Measurements from ENCODE around the gene DUSP28.

DUSP28 gene

DNA sequence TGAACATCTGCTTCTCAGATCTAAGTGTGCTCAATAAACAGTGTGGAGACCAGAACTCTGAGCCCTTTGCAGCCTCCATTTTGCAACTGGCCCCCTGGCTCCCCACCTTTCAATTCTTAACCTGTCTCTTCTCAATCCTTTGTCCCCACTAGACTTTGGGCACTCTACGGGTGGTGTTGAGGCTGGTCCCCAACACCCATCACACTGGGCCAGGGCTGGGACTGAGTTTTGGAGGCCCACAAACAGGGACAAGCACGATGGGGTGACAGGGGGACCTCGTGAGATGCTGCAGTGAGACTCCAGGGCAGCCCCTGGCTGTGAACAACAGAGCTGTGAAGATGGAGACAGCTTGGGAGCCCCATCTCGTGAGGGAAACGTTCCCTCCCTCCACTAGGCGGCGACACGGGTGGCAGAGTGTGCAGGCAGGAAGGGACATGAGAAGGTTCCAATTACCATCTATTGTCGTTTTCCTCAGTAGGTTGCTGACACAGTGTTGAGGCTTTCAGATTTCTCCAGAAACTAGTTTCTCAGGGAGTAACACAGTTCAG, 3.5 kb upstream of the DUSP28 start:
- peak; percentile 72 for DNase-seq (ENCODE audit: low read depth)
- H3K4me3 ChIP-seq (ENCODE audit: low read length): peak overlapping the region; percentile 48

DNA sequence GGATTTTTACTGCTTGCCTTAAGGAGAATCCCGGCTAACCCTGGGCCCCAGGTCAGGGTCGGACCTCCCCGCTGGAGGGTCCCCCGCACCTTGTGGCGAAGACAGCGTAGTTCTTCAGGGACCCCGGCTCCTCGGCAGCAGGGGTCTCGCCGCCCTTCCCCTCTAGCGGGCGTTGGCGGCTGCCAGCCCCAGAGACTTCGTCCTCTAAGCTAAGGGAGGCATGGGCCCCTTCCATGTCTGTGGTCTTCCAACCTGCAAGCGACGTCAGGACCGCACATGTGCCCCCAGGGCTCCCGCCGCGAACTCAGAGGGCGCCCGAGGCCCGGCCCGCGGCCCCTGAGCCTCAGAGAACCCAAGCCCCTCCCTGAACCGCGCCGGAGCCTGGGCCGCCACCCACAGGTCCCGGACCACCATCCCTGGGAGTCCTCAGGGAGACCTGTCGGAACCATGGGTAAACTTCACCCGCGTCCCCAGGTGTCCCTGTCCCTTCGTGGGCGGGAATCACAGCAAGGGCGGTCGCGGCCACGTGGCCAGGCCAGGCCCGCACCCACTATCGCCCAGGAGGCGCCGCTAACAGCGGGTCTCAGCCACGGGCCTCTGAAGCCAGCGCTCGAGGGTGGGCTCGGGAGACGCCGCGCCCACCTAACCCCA, 2.9 kb upstream of the DUSP28 start:
- TF ChIP-seq, protein P1, sequence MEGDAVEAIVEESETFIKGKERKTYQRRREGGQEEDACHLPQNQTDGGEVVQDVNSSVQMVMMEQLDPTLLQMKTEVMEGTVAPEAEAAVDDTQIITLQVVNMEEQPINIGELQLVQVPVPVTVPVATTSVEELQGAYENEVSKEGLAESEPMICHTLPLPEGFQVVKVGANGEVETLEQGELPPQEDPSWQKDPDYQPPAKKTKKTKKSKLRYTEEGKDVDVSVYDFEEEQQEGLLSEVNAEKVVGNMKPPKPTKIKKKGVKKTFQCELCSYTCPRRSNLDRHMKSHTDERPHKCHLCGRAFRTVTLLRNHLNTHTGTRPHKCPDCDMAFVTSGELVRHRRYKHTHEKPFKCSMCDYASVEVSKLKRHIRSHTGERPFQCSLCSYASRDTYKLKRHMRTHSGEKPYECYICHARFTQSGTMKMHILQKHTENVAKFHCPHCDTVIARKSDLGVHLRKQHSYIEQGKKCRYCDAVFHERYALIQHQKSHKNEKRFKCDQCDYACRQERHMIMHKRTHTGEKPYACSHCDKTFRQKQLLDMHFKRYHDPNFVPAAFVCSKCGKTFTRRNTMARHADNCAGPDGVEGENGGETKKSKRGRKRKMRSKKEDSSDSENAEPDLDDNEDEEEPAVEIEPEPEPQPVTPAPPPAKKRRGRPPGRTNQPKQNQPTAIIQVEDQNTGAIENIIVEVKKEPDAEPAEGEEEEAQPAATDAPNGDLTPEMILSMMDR (IDR thresholded peaks at IDR 0.05; ENCODE audit: insufficient read depth, low read depth, low read length, missing control alignments): no peak
- DNase-seq (ENCODE audit: low read depth): no peak
- peak overlapping the region; percentile 48 for H3K4me3 ChIP-seq (ENCODE audit: low read length)

More for the DNA sequence above, 3.5 kb upstream of the DUSP28 start:
- TF ChIP-seq, protein P1 (IDR thresholded peaks at IDR 0.05; ENCODE audit: insufficient read depth, low read depth, low read length, missing control alignments): peak; percentile 76

DNA sequence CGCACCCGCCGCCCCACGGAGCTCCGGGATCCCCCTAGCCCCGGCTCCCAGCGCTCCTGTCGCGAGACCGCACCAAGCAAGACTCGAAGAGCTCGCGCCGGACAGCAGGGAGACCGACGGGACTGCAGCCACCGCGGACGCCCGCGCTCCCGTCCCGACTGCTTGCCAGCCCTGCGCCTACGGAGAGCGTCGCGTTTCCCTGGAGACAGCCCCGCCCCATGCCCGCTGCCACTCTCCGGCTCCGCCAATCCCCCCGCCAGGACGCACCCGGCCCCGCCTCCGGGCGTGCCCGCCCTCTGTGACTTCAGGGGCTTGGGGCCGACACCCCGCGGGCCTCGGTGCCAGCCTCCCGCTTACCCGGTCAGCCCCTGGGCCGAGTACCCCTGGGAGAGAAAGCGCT, 2.3 kb upstream of the DUSP28 start, which contains the start of gene ANKMY1:
TSS of gene ANKMY1 (minus strand) at position 181 of the 400 bp plus-strand sequence. CDS start 653 bp downstream, outside the sequence.
- TF ChIP-seq, protein P1 (IDR thresholded peaks at IDR 0.05; ENCODE audit: insufficient read depth, low read depth, low read length, missing control alignments): no peak
- H3K4me3 ChIP-seq (ENCODE audit: low read length): peak within 1 kb of the TSS; percentile 48
- peak; percentile 88 for DNase-seq (ENCODE audit: low read depth)

DNA sequence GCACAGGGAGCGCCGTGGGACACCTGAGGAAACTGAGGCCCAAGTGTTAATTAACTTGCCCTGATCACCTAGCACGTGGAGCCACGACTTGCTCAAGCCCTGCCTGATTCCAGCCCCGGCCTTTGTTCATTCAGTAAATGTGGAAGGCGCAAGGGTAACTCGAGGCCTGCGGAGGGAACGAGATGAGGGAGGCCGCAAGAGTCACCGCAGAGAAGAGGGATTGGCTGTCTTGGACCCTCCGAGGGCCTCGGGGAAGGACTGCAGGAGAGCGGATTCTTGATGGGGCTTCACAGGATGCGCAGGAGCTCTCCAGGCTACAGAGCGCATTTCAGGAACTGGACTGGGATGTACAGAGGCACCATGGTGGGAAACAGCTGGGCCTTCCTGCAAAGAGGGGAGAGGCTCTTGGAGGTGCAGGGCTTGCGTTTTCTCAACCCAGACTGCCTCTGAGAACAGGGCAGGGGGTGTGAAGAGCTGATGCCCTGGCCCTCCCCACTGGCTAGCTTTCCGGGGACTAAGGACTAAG, 1.9 kb upstream of the DUSP28 start:
- TF ChIP-seq, protein P1 (IDR thresholded peaks at IDR 0.05; ENCODE audit: insufficient read depth, low read depth, low read length, missing control alignments): no peak
- H3K4me3 ChIP-seq (ENCODE audit: low read length): peak overlapping the region; percentile 48
- no peak for DNase-seq (ENCODE audit: low read depth)

DNA sequence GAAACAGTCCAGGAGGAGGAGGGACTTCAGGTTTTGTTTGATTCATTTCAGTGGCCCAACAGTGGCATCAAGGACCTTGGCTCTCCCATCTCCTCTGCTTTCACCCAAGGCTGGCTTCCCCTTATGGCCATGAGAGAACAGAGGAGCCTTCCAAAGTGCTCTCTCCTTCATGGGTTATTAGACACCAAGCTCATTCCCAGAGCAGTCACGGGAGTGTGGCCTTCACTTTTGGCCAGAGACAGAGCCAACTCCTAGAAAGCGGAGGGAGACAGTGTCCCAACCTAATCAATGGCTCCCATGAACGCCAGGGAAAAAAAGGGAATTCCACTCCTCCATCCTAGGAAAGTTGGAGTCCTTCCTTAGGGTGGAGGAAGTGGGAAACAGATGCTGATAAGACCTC, 871 bp upstream of the DUSP28 start:
- DNase-seq (ENCODE audit: low read depth): no peak
- TF ChIP-seq, protein P1 (IDR thresholded peaks at IDR 0.05; ENCODE audit: insufficient read depth, low read depth, low read length, missing control alignments): no peak
- H3K4me3 ChIP-seq (ENCODE audit: low read length): peak overlapping the region; percentile 79

DNA sequence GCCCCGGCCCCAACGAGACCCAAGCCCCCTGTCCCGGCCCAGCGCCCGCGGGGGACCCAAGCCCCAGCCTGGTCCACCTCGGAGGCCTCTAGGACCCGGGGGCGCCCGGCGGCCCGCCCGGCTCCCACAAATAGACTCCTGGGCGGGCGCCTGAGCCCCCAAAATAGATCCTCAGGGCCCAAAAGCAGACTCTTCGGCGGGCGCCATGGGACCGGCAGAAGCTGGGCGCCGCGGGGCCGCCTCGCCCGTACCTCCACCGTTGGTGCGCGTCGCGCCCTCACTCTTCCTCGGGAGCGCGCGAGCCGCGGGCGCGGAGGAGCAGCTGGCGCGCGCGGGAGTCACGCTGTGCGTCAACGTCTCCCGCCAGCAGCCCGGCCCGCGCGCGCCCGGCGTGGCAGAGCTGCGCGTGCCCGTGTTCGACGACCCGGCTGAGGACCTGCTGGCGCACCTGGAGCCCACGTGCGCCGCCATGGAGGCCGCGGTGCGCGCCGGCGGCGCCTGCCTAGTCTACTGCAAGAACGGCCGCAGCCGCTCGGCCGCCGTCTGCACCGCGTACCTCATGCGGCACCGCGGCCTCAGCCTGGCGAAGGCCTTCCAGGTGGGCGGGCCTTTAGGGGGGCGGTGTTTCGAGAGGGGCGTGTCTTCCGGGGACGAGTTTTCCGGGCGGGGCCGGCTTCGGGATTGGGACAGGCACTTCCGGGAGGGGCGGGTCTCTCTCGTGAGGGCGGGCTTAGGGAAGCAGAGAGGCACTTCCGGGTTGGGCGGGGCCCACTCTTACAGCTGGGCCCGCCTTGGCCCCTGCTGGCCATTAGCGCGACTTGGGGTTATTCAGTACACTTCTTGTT, 545 bp downstream of the DUSP28 start:
- peak; percentile 98 for DNase-seq (ENCODE audit: low read depth)
- TF ChIP-seq, protein P1 (IDR thresholded peaks at IDR 0.05; ENCODE audit: insufficient read depth, low read depth, low read length, missing control alignments): peak; percentile 36
- H3K4me3 ChIP-seq (ENCODE audit: low read length): peak overlapping the region; percentile 79
